Measurements from ENCODE around the gene PICK1.
"Not testable (repeated sequence)": the region's sequence is repeated elsewhere in the genome, so short reads cannot be mapped to it uniquely, and the experiment has no call there.

PICK1 gene

GRCh38 chr22:38075961-38076360 lies 18.8 kb downstream of the PICK1 start:
- TF ChIP-seq CTCF (IDR thresholded peaks at IDR 0.05; ENCODE audit: extremely low read depth, insufficient read depth, missing control alignments) = no peak
- no peak for DNase-seq (ENCODE audit: low spot score)
- in situ Hi-C loops (cut with MboI; ENCODE audit: low pct_unique_long_range_greater_than_20kb, low sequenced_read_pairs, unreplicated experiment) = no loop called here

GRCh38 chr22:38077096-38077495 lies 19.9 kb downstream of the PICK1 start:
- no peak for DNase-seq (ENCODE audit: low spot score)
- in situ Hi-C loops (cut with MboI; ENCODE audit: low pct_unique_long_range_greater_than_20kb, low sequenced_read_pairs, unreplicated experiment) = no loop called here
- TF ChIP-seq CTCF (IDR thresholded peaks at IDR 0.05; ENCODE audit: extremely low read depth, insufficient read depth, missing control alignments) = no peak

GRCh38 chr22:38077595-38077994 lies 20.4 kb downstream of the PICK1 start:
- no peak for TF ChIP-seq CTCF (IDR thresholded peaks at IDR 0.05; ENCODE audit: extremely low read depth, insufficient read depth, missing control alignments)
- in situ Hi-C loops (cut with MboI; ENCODE audit: low pct_unique_long_range_greater_than_20kb, low sequenced_read_pairs, unreplicated experiment) = no loop called here
- DNase-seq (ENCODE audit: low spot score) = no peak

- no peak for TF ChIP-seq CTCF (IDR thresholded peaks at IDR 0.05; ENCODE audit: extremely low read depth, insufficient read depth, missing control alignments)
- DNase-seq (ENCODE audit: low spot score) = no peak
- in situ Hi-C loops (cut with MboI; ENCODE audit: low pct_unique_long_range_greater_than_20kb, low sequenced_read_pairs, unreplicated experiment) = no loop called here
Measured at GRCh38 chr22:38078046-38078840, 21.0 kb downstream of the PICK1 start.

GRCh38 chr22:38079208-38079607 lies 22.0 kb downstream of the PICK1 start:
- DNase-seq (ENCODE audit: low spot score); in situ Hi-C loops (cut with MboI; ENCODE audit: low pct_unique_long_range_greater_than_20kb, low sequenced_read_pairs, unreplicated experiment): not testable (repeated sequence)

GRCh38 chr22:38079804-38080203 lies 22.6 kb downstream of the PICK1 start:
- TF ChIP-seq CTCF (IDR thresholded peaks at IDR 0.05; ENCODE audit: extremely low read depth, insufficient read depth, missing control alignments) = no peak
- no peak for DNase-seq (ENCODE audit: low spot score)
- in situ Hi-C loops (cut with MboI; ENCODE audit: low pct_unique_long_range_greater_than_20kb, low sequenced_read_pairs, unreplicated experiment) = no loop called here

GRCh38 chr22:38080474-38080849 lies 23.3 kb downstream of the PICK1 start:
- in situ Hi-C loops (cut with MboI; ENCODE audit: low pct_unique_long_range_greater_than_20kb, low sequenced_read_pairs, unreplicated experiment) = no loop called here
- no peak for DNase-seq (ENCODE audit: low spot score)
- no peak for TF ChIP-seq CTCF (IDR thresholded peaks at IDR 0.05; ENCODE audit: extremely low read depth, insufficient read depth, missing control alignments)
